SK-N-SH (cell line): ENCODE results near the gene CIBAR2. TPM values are rescaled to one million over a fixed set of nuclear protein-coding genes. Genes with fewer than 3 reads are reported as not detected.

ENCODE experiments used
- CTCF ChIA-PET: fragments of 300-600, 350-600 bp; formaldehyde crosslinking; extraction: SDS; loops from one replicate; lab custom pipeline; 2021; lab: Yijun Ruan, JAX
- POLR2A ChIA-PET: fragments of 350-600 bp; sonication (Branson Sonifier 250); formaldehyde crosslinking; extraction: SDS; loops from one replicate; lab custom pipeline; 2020; ENCODE audit warnings: antibody characterized with exemption, inconsistent platforms; lab: Yijun Ruan, JAX
- DNase-seq: peaks from one replicate; pipeline ENCODE4 v3.0.0; 2012
- H2AFZ ChIP-seq: fragments of 200-600 bp; sonication (generic); 2 replicates; pipeline ENCODE4 v1.8.1; 2016; ENCODE audit warnings: antibody characterized with exemption, mild to moderate bottlenecking, low read depth
- H3F3A ChIP-seq: fragments of 200-600 bp; sonication (generic); replicated peaks from 2 replicates; pipeline ENCODE3; 2016; ENCODE audit warnings: antibody characterized with exemption, mild to moderate bottlenecking; ENCODE audit not compliant: insufficient read depth
- H3K27ac ChIP-seq, 2 experiments: fragments of 200-500 bp in 1 of 2; fragments of 200-600 bp in 1 of 2; sonication (Bioruptor generic) in 1 of 2; sonication (generic), shearing (Covaris generic) in 1 of 2; 2 replicates each; pipeline versions ENCODE4 v1.5.1 to v1.6.1; 2014 to 2016; ENCODE audit warnings: low read depth in 2 of 2, inconsistent platforms in 1 of 2, low read length in 1 of 2, mild to moderate bottlenecking in 1 of 2, mixed read lengths in 1 of 2
- H3K27me3 ChIP-seq: fragments of 200-600 bp; sonication (generic), shearing (Covaris generic); 2 replicates; pipeline ENCODE4 v1.6.1; 2016; ENCODE audit warnings: mixed run types; ENCODE audit not compliant: insufficient read depth
- H3K36me3 ChIP-seq, 2 experiments: fragments of 200-500 bp in 1 of 2; fragments of 200-600 bp in 1 of 2; sonication (Bioruptor generic) in 1 of 2; sonication (generic) in 1 of 2; replicated peaks in 1 of 2; 2 replicates each; pipeline versions ENCODE3 to v1.5.1; 2014 to 2016; ENCODE audit warnings: low read length in 1 of 2, mild to moderate bottlenecking in 1 of 2; ENCODE audit not compliant: insufficient read depth in 2 of 2, control insufficient read depth in 1 of 2
- H3K4me1 ChIP-seq, 2 experiments: fragments of 200-500 bp in 1 of 2; fragments of 200-600 bp in 1 of 2; sonication (Bioruptor generic) in 1 of 2; sonication (generic), shearing (Covaris generic) in 1 of 2; 2 replicates each; pipeline versions ENCODE4 v1.5.1 to v1.6.1; 2014 to 2016; ENCODE audit warnings: low read depth in 1 of 2, low read length in 1 of 2, mixed run types in 1 of 2; ENCODE audit not compliant: insufficient read depth in 2 of 2, control insufficient read depth in 1 of 2
- H3K4me2 ChIP-seq: fragments of 200-600 bp; sonication (generic), shearing (Covaris generic); 2 replicates; pipeline ENCODE4 v1.6.1; 2017; ENCODE audit warnings: mixed run types
- H3K4me3 ChIP-seq, 2 experiments: fragments of 200-500 bp in 1 of 2; fragments of 200-600 bp in 1 of 2; sonication (Bioruptor generic) in 1 of 2; sonication (generic), shearing (Covaris generic) in 1 of 2; 2 replicates each; pipeline versions ENCODE4 v1.5.1 to v1.8.1; 2014 to 2016; ENCODE audit warnings: low read depth in 2 of 2, inconsistent platforms in 1 of 2, low read length in 1 of 2, mild to moderate bottlenecking in 1 of 2, mixed read lengths in 1 of 2, moderate library complexity in 1 of 2
- H3K79me2 ChIP-seq: fragments of 200-600 bp; sonication (generic); 2 replicates; pipeline ENCODE4 v1.8.1; 2017; ENCODE audit warnings: mild to moderate bottlenecking; ENCODE audit not compliant: insufficient read depth
- H3K9ac ChIP-seq: fragments of 200-600 bp; sonication (generic); 2 replicates; pipeline ENCODE4 v1.6.1; 2017; ENCODE audit warnings: mixed run types
- H3K9me2 ChIP-seq: fragments of 200-600 bp; sonication (generic); 2 replicates; pipeline ENCODE4 v1.6.1; 2017; ENCODE audit warnings: mixed run types
- H3K9me3 ChIP-seq: fragments of 200-600 bp; sonication (generic); 2 replicates; pipeline ENCODE4 v1.6.1; 2017; ENCODE audit warnings: mixed run types, mild to moderate bottlenecking, moderate library complexity
- H4K20me1 ChIP-seq: fragments of 200-600 bp; sonication (generic); 2 replicates; pipeline ENCODE4 v1.6.1; 2017; ENCODE audit warnings: mild to moderate bottlenecking, mixed run types; ENCODE audit not compliant: insufficient read depth
- CHD2 ChIP-seq: fragments of 150-350 bp; IDR thresholded peaks from 2 replicates; pipeline ENCODE4 v1.6.1; 2018; ENCODE audit warnings: low read length; ENCODE audit not compliant: partially characterized antibody
- CTCF ChIP-seq: fragments of 200-600 bp; sonication (generic); IDR thresholded peaks from 2 replicates; pipeline ENCODE4 v1.6.1; 2017; ENCODE audit warnings: antibody characterized with exemption, mild to moderate bottlenecking, moderate library complexity
- ELF1 ChIP-seq: IDR thresholded peaks from 2 replicates; pipeline ENCODE4 v1.4.0; 2012
- EZH2phosphoT487 ChIP-seq: fragments of 200-600 bp; sonication (generic); IDR thresholded peaks from 2 replicates; pipeline ENCODE4 v1.6.1; 2017; ENCODE audit warnings: low read depth, mixed run types, mild to moderate bottlenecking, antibody characterized with exemption, moderate library complexity, borderline replicate concordance
- FOSL2 ChIP-seq: IDR thresholded peaks from 2 replicates; pipeline ENCODE4 v1.4.0; 2012; ENCODE audit warnings: low read depth, mild to moderate bottlenecking, moderate library complexity, borderline replicate concordance
- FOXM1 ChIP-seq: IDR thresholded peaks from 2 replicates; pipeline ENCODE4 v1.4.0; 2012; ENCODE audit warnings: low read depth, mild to moderate bottlenecking
- JUND ChIP-seq: IDR thresholded peaks from 2 replicates; pipeline ENCODE4 v1.4.0; 2012
- MEF2A ChIP-seq: IDR thresholded peaks from 2 replicates; pipeline ENCODE4 v1.4.0; 2012; ENCODE audit warnings: low read depth, borderline replicate concordance
- MXI1 ChIP-seq: IDR thresholded peaks from 2 replicates; pipeline ENCODE4 v1.6.1; 2012; ENCODE audit warnings: mild to moderate bottlenecking, low read depth, low read length, improper control_type of control experiment
- POLR2AphosphoS5 ChIP-seq: IDR thresholded peaks from 2 replicates; pipeline ENCODE4 v1.6.1; 2012; ENCODE audit warnings: low read depth, low read length
- RAD21 ChIP-seq: IDR thresholded peaks from 2 replicates; pipeline ENCODE4 v1.6.1; 2012; ENCODE audit warnings: mild to moderate bottlenecking, low read length
- REST ChIP-seq: IDR thresholded peaks from 2 replicates; pipeline ENCODE4 v1.6.1; 2012; ENCODE audit warnings: mild to moderate bottlenecking, low read depth, low read length, moderate library complexity
- SIN3A ChIP-seq: IDR thresholded peaks from 2 replicates; pipeline ENCODE4 v1.6.1; 2012; ENCODE audit warnings: low read depth, mild to moderate bottlenecking, low read length, moderate library complexity, borderline replicate concordance
- TAF1 ChIP-seq: IDR thresholded peaks from 2 replicates; pipeline ENCODE4 v1.6.1; 2012; ENCODE audit warnings: low read depth, mild to moderate bottlenecking, low read length, moderate library complexity, borderline replicate concordance
- TCF12 ChIP-seq: IDR thresholded peaks from 2 replicates; pipeline ENCODE4 v1.4.0; 2012
- TEAD4 ChIP-seq: IDR thresholded peaks from 2 replicates; pipeline ENCODE4 v1.4.0; 2012; ENCODE audit warnings: mild to moderate bottlenecking, borderline replicate concordance; ENCODE audit not compliant: insufficient read depth
- USF2 ChIP-seq: fragments of 150-350 bp; IDR thresholded peaks from 2 replicates; pipeline ENCODE4 v1.6.1; 2017; ENCODE audit warnings: antibody characterized with exemption, low read length, low read depth, borderline replicate concordance
- YY1 ChIP-seq: IDR thresholded peaks from 2 replicates; pipeline ENCODE4 v1.4.0; 2012; ENCODE audit warnings: low read depth, mild to moderate bottlenecking
- WGBS: methylation state at CpG from one replicate; pipeline ENCODE4 v1.1.6; 2017; ENCODE audit warnings: low lambda C conversion rate; 5-methylcytosine and 5-hydroxymethylcytosine counted together
- polyA plus RNA-seq, 3 experiments: library from polyadenylated mRNA; depleted of rRNA; stranded (reverse); fragments of >200 nt; gene quantifications; 2 replicates each; pipeline ENCODE4 v1.2.3, GENCODE V29; 2012
- TF ChIP-seq, protein P1 (sequence below): fragments of 150-350 bp; IDR thresholded peaks from 2 replicates; pipeline ENCODE4 v1.6.1; 2016; ENCODE audit warnings: mild to moderate bottlenecking, low read depth, low read length
- TF ChIP-seq, protein P2 (sequence below): IDR thresholded peaks from 2 replicates; pipeline ENCODE4 v1.4.0; 2012; ENCODE audit warnings: low read depth

CIBAR2 gene
- polyA plus RNA-seq, 1 of the 3 experiments (the other 2 are of a cell fraction): 0.15 TPM

DNA sequence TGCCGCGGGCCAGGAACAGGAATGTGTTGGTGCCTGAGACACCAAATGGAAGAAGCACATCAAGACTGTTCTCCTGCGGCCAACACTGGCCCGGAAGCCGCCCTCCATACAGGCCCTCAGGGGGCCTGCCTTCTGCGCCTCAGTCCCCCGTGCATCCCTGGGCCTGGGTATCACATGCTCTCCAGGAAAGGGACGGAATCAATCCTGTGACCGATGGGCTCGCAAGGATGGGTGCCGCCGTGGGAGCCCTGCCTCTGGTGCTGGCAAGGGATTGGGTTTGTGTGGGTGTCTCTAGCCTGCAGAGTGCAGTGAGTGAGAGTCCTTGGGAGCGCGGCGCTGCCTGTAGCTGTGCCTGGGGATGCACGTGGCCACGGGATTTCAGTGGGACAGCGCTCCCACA lies 19.4 kb downstream of the CIBAR2 start:
- Histone ChIP-seq H4K20me1 (no peaks in the 10 kb centered on the region), H3K79me2 (no peaks in the 10 kb centered on the region), H3K36me3 (no peaks in the 10 kb centered on the region)
- WGBS: 83% methylated on average over 15 of the region's 18 CpGs
- TF ChIP-seq JUND (no peak), TCF12 (no peak), FOXM1 (no peak), TEAD4 (no peak), FOSL2 (no peak), CHD2 (no peak), CTCF (no peak), REST (no peak), POLR2AphosphoS5 (no peak), ELF1 (no peak), USF2 (no peak), TAF1 (no peak), EZH2phosphoT487 (no peak), MXI1 (no peak), RAD21 (no peak), SIN3A (no peak), YY1 (no peak), MEF2A (no peak)
- TF ChIP-seq, protein P1, sequence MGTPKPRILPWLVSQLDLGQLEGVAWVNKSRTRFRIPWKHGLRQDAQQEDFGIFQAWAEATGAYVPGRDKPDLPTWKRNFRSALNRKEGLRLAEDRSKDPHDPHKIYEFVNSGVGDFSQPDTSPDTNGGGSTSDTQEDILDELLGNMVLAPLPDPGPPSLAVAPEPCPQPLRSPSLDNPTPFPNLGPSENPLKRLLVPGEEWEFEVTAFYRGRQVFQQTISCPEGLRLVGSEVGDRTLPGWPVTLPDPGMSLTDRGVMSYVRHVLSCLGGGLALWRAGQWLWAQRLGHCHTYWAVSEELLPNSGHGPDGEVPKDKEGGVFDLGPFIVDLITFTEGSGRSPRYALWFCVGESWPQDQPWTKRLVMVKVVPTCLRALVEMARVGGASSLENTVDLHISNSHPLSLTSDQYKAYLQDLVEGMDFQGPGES: no peak
- TF ChIP-seq, protein P2, sequence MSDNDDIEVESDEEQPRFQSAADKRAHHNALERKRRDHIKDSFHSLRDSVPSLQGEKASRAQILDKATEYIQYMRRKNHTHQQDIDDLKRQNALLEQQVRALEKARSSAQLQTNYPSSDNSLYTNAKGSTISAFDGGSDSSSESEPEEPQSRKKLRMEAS: no peak
- TF ChIP-seq, all 33 proteins: peak for 0
- Histone ChIP-seq H3K4me2 (no peak overlapping the region), H3K9ac (no peak overlapping the region), H3K4me3 (no peak overlapping the region), H3K27me3 (peaks cover 11% of the 10 kb centered on the region), H3K9me2 (no peaks in the 10 kb centered on the region), H3K4me1 (peaks cover 0 to 7% of the 10 kb centered on the region in 2 experiments; a peak in 1 of 4 replicates), H3K27ac (no peak overlapping the region), H2AFZ (no peak overlapping the region), H3K9me3 (no peaks in the 10 kb centered on the region), H3F3A (no peaks in the 10 kb centered on the region)
- DNase-seq: no peak
- ChIA-PET CTCF (interaction anchor here (0.9 kb wide), 1 partner anchor 22 kb away, joined by 3 read pairs; no protein-coding TSS in a partner anchor), POLR2A (no interaction called here)
